ENCODE data around the gene LILRA1. TPM values are rescaled to one million over a fixed set of nuclear protein-coding genes. Genes with fewer than 3 reads are reported as not detected.

LILRA1 gene
- total and polyA plus RNA-seq, 9 of the 15 experiments (the other 6 are each of a cell fraction or from before 2014, with no cell fraction given), result not detected

DNA sequence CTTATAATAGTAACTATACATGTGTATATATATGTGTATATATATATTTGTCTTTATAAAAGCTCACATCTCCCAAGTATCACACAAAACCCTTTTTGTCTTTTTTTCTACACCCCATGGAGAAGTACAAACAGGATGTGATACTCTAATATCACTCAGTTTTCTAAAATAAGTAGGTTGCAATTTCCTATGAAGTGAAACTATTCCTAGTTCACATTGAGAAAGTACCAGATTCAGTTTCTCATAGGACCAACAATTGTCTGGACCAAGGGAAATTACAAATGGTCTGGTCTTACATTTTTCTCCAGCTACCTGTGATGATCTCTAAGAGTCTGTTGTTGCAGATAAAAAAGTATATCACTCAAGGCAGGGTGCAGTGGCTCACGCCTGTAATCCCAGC lies 19.0 kb downstream of the LILRA1 start:
- no peaks in the 10 kb centered on the region; the same call in none of the 2 replicates for H4K20me1 ChIP-seq (replicated peaks; ENCODE audit: control insufficient read depth, insufficient read depth, low read length)
- no TSS peak for BruUV-seq (replicated peaks)
- CTCF ChIA-PET (ENCODE audit: low intra/inter-chr PET ratio), result no interaction called here
- no peak overlapping the region for H2AFZ ChIP-seq (ENCODE audit: low read depth, low read length)
- no peaks in the 10 kb centered on the region for H3K36me3 ChIP-seq (ENCODE audit: control insufficient read depth, insufficient read depth, low read length)
- H3K79me2 ChIP-seq (ENCODE audit: control insufficient read depth, insufficient read depth, low read length), result no peaks in the 10 kb centered on the region
- FAIRE-seq (no peak), ATAC-seq (no peak), DNase-seq (ENCODE audit: extremely low read depth in 1 of 4, low spot score in 3 of 4) (no peak)
- H3K9ac ChIP-seq (ENCODE audit: insufficient read depth in 1 of 2, low read depth in 2 of 2, low read length in 2 of 2), result no peak overlapping the region
- POLR2A ChIA-PET, result no interaction called here
- H3K9me3 ChIP-seq (replicated peaks; ENCODE audit: control insufficient read depth, insufficient read depth, low read depth, low read length), result no peaks in the 10 kb centered on the region
- WGBS (ENCODE audit: insufficient coverage, low coverage, missing lambda C conversion rate), result 0% methylated on average over 1 of the region's 1 CpG
- no peak overlapping the region for H3K27ac ChIP-seq (ENCODE audit: extremely low read depth, low read depth, low read length)
- H3K9me1 ChIP-seq (ENCODE audit: control insufficient read depth, insufficient read depth, low read length), result no peaks in the 10 kb centered on the region
- no peaks in the 10 kb centered on the region for H3K4me1 ChIP-seq (replicated peaks in 1 of 2; ENCODE audit: control insufficient read depth in 2 of 2, insufficient read depth in 2 of 2, low read length in 2 of 2)
- no peak overlapping the region for H3K4me3 ChIP-seq
- peaks cover 16 to 23% of the 10 kb centered on the region in 2 experiments; a peak in 4 of 5 replicates for H3K27me3 ChIP-seq (ENCODE audit: control insufficient read depth in 2 of 2, insufficient read depth in 2 of 2, low read length in 2 of 2)
- intact Hi-C loops (cut with micrococcal nuclease), result no loop called here
- in situ Hi-C loops (cut with MboI), result no loop called here
- H3K4me2 ChIP-seq (ENCODE audit: insufficient read depth, low read length), result no peak overlapping the region
- TF ChIP-seq, protein P1, sequence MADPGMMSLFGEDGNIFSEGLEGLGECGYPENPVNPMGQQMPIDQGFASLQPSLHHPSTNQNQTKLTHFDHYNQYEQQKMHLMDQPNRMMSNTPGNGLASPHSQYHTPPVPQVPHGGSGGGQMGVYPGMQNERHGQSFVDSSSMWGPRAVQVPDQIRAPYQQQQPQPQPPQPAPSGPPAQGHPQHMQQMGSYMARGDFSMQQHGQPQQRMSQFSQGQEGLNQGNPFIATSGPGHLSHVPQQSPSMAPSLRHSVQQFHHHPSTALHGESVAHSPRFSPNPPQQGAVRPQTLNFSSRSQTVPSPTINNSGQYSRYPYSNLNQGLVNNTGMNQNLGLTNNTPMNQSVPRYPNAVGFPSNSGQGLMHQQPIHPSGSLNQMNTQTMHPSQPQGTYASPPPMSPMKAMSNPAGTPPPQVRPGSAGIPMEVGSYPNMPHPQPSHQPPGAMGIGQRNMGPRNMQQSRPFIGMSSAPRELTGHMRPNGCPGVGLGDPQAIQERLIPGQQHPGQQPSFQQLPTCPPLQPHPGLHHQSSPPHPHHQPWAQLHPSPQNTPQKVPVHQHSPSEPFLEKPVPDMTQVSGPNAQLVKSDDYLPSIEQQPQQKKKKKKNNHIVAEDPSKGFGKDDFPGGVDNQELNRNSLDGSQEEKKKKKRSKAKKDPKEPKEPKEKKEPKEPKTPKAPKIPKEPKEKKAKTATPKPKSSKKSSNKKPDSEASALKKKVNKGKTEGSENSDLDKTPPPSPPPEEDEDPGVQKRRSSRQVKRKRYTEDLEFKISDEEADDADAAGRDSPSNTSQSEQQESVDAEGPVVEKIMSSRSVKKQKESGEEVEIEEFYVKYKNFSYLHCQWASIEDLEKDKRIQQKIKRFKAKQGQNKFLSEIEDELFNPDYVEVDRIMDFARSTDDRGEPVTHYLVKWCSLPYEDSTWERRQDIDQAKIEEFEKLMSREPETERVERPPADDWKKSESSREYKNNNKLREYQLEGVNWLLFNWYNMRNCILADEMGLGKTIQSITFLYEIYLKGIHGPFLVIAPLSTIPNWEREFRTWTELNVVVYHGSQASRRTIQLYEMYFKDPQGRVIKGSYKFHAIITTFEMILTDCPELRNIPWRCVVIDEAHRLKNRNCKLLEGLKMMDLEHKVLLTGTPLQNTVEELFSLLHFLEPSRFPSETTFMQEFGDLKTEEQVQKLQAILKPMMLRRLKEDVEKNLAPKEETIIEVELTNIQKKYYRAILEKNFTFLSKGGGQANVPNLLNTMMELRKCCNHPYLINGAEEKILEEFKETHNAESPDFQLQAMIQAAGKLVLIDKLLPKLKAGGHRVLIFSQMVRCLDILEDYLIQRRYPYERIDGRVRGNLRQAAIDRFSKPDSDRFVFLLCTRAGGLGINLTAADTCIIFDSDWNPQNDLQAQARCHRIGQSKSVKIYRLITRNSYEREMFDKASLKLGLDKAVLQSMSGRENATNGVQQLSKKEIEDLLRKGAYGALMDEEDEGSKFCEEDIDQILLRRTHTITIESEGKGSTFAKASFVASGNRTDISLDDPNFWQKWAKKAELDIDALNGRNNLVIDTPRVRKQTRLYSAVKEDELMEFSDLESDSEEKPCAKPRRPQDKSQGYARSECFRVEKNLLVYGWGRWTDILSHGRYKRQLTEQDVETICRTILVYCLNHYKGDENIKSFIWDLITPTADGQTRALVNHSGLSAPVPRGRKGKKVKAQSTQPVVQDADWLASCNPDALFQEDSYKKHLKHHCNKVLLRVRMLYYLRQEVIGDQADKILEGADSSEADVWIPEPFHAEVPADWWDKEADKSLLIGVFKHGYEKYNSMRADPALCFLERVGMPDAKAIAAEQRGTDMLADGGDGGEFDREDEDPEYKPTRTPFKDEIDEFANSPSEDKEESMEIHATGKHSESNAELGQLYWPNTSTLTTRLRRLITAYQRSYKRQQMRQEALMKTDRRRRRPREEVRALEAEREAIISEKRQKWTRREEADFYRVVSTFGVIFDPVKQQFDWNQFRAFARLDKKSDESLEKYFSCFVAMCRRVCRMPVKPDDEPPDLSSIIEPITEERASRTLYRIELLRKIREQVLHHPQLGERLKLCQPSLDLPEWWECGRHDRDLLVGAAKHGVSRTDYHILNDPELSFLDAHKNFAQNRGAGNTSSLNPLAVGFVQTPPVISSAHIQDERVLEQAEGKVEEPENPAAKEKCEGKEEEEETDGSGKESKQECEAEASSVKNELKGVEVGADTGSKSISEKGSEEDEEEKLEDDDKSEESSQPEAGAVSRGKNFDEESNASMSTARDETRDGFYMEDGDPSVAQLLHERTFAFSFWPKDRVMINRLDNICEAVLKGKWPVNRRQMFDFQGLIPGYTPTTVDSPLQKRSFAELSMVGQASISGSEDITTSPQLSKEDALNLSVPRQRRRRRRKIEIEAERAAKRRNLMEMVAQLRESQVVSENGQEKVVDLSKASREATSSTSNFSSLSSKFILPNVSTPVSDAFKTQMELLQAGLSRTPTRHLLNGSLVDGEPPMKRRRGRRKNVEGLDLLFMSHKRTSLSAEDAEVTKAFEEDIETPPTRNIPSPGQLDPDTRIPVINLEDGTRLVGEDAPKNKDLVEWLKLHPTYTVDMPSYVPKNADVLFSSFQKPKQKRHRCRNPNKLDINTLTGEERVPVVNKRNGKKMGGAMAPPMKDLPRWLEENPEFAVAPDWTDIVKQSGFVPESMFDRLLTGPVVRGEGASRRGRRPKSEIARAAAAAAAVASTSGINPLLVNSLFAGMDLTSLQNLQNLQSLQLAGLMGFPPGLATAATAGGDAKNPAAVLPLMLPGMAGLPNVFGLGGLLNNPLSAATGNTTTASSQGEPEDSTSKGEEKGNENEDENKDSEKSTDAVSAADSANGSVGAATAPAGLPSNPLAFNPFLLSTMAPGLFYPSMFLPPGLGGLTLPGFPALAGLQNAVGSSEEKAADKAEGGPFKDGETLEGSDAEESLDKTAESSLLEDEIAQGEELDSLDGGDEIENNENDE (IDR thresholded peaks at IDR 0.05; ENCODE audit: low read depth, low read length), result no peak
- TF ChIP-seq ZNF175 (CRISPR knock-in tag; IDR thresholded peaks at IDR 0.05; ENCODE audit: low read depth) (no peak), ELF4 (CRISPR knock-in tag; IDR thresholded peaks at IDR 0.05) (no peak), ZKSCAN1 (IDR thresholded peaks at IDR 0.05; ENCODE audit: low read depth, low read length) (no peak), NFYB (IDR thresholded peaks at IDR 0.05; ENCODE audit: extremely low read depth, insufficient read length) (no peak), BRF1 (IDR thresholded peaks at IDR 0.05; ENCODE audit: borderline replicate concordance, extremely low read depth, insufficient read length) (no peak), NBN (IDR thresholded peaks at IDR 0.05; ENCODE audit: low read depth) (no peak), DNMT1 (IDR thresholded peaks at IDR 0.05) (no peak), SMARCE1 (IDR thresholded peaks at IDR 0.05) (no peak), KLF13 (tag; IDR thresholded peaks at IDR 0.05; ENCODE audit: borderline replicate concordance, low read depth) (no peak)
- TF ChIP-seq, protein P2, sequence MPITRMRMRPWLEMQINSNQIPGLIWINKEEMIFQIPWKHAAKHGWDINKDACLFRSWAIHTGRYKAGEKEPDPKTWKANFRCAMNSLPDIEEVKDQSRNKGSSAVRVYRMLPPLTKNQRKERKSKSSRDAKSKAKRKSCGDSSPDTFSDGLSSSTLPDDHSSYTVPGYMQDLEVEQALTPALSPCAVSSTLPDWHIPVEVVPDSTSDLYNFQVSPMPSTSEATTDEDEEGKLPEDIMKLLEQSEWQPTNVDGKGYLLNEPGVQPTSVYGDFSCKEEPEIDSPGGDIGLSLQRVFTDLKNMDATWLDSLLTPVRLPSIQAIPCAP (CRISPR knock-in tag; IDR thresholded peaks at IDR 0.05; ENCODE audit: borderline replicate concordance), result no peak

All from K562 (cell line).